SJSA1 (cell line): ENCODE results near the gene FOXL1. TPM values are rescaled to one million over a fixed set of nuclear protein-coding genes. Genes with fewer than 3 reads are reported as not detected.

Experiments
- DNase-seq, 2 experiments: peaks; one replicate each; pipeline ENCODE4 v3.0.0-alpha.2; 2015 to 2020; ENCODE audit warnings: low spot score in 2 of 2, low read depth in 1 of 2
- H3K27ac ChIP-seq: fragments of 250-450 bp; sonication (Bioruptor Pico); 2 replicates; pipeline ENCODE4 v1.5.1; 2020; ENCODE audit warnings: mild to moderate bottlenecking, moderate library complexity
- H3K27me3 ChIP-seq: fragments of 250-450 bp; sonication (Bioruptor Pico); replicated peaks from 2 replicates; pipeline ENCODE4 v1.5.1; 2020; ENCODE audit warnings: mild to moderate bottlenecking, moderate library complexity
- H3K36me3 ChIP-seq: fragments of 250-450 bp; sonication (Bioruptor Pico); 2 replicates; pipeline ENCODE4 v1.5.1; 2020; ENCODE audit warnings: mild to moderate bottlenecking
- H3K4me1 ChIP-seq: fragments of 250-450 bp; sonication (Bioruptor Pico); replicated peaks from 2 replicates; pipeline ENCODE4 v1.6.1; 2021; ENCODE audit warnings: mild to moderate bottlenecking
- H3K4me3 ChIP-seq: fragments of 250-450 bp; sonication (Bioruptor Pico); 2 replicates; pipeline ENCODE4 v1.5.1; 2020; ENCODE audit warnings: mild to moderate bottlenecking
- H3K9me3 ChIP-seq: fragments of 250-450 bp; sonication (Bioruptor Pico); replicated peaks from 2 replicates; pipeline ENCODE4 v1.5.1; 2020; ENCODE audit warnings: mild to moderate bottlenecking
- total RNA-seq: library from RNA; depleted of rRNA; stranded (reverse); fragments of >200 nt; shearing (Covaris generic); gene quantifications from 2 replicates; pipeline ENCODE4 v1.2.3, GENCODE V29; 2014

Gene FOXL1
- total RNA-seq, 1 experiment from 2014 or later: 43.2 TPM

- Histone ChIP-seq H3K27ac (no peak overlapping the region), H3K4me3 (no peak overlapping the region), H3K9me3 (no peaks in the 10 kb centered on the region), H3K36me3 (peaks cover 81% of the 10 kb centered on the region), H3K4me1 (no peaks in the 10 kb centered on the region), H3K27me3 (no peaks in the 10 kb centered on the region)
- no peak for DNase-seq
Observed at GRCh38 chr16:86540894-86541293, 37.5 kb upstream of the FOXL1 start.

- H3K9me3 ChIP-seq: no peaks in the 10 kb centered on the region
- H3K27ac ChIP-seq: no peak overlapping the region
- peaks cover 79% of the 10 kb centered on the region for H3K36me3 ChIP-seq
- H3K27me3 ChIP-seq: no peaks in the 10 kb centered on the region
- H3K4me3 ChIP-seq: no peak overlapping the region
- DNase-seq: no peak
- no peaks in the 10 kb centered on the region for H3K4me1 ChIP-seq
Observed at GRCh38 chr16:86541560-86541959, 36.8 kb upstream of the FOXL1 start.

- H3K27me3 ChIP-seq: no peaks in the 10 kb centered on the region
- H3K36me3 ChIP-seq: peaks cover 78% of the 10 kb centered on the region
- H3K4me1 ChIP-seq: no peaks in the 10 kb centered on the region
- DNase-seq: no peak
- H3K27ac ChIP-seq: no peak overlapping the region
- no peak overlapping the region for H3K4me3 ChIP-seq
- no peaks in the 10 kb centered on the region for H3K9me3 ChIP-seq
Observed at GRCh38 chr16:86542756-86543750, 35.3 kb upstream of the FOXL1 start.

- Histone ChIP-seq H3K9me3 (no peaks in the 10 kb centered on the region), H3K27ac (no peak overlapping the region), H3K4me3 (no peak overlapping the region), H3K36me3 (peaks cover 74% of the 10 kb centered on the region), H3K27me3 (no peaks in the 10 kb centered on the region), H3K4me1 (no peaks in the 10 kb centered on the region)
- DNase-seq: no peak
Observed at GRCh38 chr16:86545481-86545880, 32.9 kb upstream of the FOXL1 start.

GRCh38 chr16:86545954-86546637 lies 32.3 kb upstream of the FOXL1 start:
- Histone ChIP-seq H3K36me3 (peaks cover 71% of the 10 kb centered on the region), H3K27ac (no peak overlapping the region)

GRCh38 chr16:86546638-86547013 lies 31.7 kb upstream of the FOXL1 start:
- Histone ChIP-seq H3K27me3 (no peaks in the 10 kb centered on the region), H3K4me3 (no peak overlapping the region), H3K9me3 (no peaks in the 10 kb centered on the region), H3K4me1 (no peaks in the 10 kb centered on the region), H3K27ac (no peak overlapping the region), H3K36me3 (peaks cover 71% of the 10 kb centered on the region)
- no peak for DNase-seq

More at GRCh38 chr16:86545954-86546637, 32.3 kb upstream of the FOXL1 start:
- Histone ChIP-seq H3K9me3 (no peaks in the 10 kb centered on the region), H3K4me3 (no peak overlapping the region), H3K27me3 (no peaks in the 10 kb centered on the region), H3K4me1 (no peaks in the 10 kb centered on the region)
- no peak for DNase-seq

GRCh38 chr16:86547286-86547685 lies 31.1 kb upstream of the FOXL1 start:
- no peak overlapping the region for H3K27ac ChIP-seq
- H3K4me3 ChIP-seq: no peak overlapping the region
- no peak for DNase-seq
- no peaks in the 10 kb centered on the region for H3K9me3 ChIP-seq
- H3K36me3 ChIP-seq: peaks cover 71% of the 10 kb centered on the region
- no peaks in the 10 kb centered on the region for H3K4me1 ChIP-seq
- no peaks in the 10 kb centered on the region for H3K27me3 ChIP-seq

- H3K27me3 ChIP-seq: no peaks in the 10 kb centered on the region
- DNase-seq: no peak
- H3K4me3 ChIP-seq: no peak overlapping the region
- H3K36me3 ChIP-seq: peaks cover 63% of the 10 kb centered on the region
- no peaks in the 10 kb centered on the region for H3K9me3 ChIP-seq
- H3K27ac ChIP-seq: no peak overlapping the region
- H3K4me1 ChIP-seq: no peaks in the 10 kb centered on the region; the same call in 1 of the 2 replicates
Observed at GRCh38 chr16:86549076-86549892, 29.1 kb upstream of the FOXL1 start.

GRCh38 chr16:86549893-86550190 lies 28.5 kb upstream of the FOXL1 start:
- Histone ChIP-seq H3K27me3 (no peaks in the 10 kb centered on the region), H3K4me1 (no peaks in the 10 kb centered on the region; the same call in 1 of the 2 replicates), H3K4me3 (no peak overlapping the region), H3K36me3 (peaks cover 61% of the 10 kb centered on the region), H3K27ac (no peak overlapping the region), H3K9me3 (no peaks in the 10 kb centered on the region)
- DNase-seq: no peak

GRCh38 chr16:86550281-86550680 lies 28.1 kb upstream of the FOXL1 start:
- Histone ChIP-seq H3K4me3 (no peak overlapping the region), H3K36me3 (peaks cover 59% of the 10 kb centered on the region), H3K4me1 (peaks cover under 1% of the 10 kb centered on the region), H3K27ac (no peak overlapping the region), H3K9me3 (no peaks in the 10 kb centered on the region), H3K27me3 (no peaks in the 10 kb centered on the region)
- no peak for DNase-seq

- Histone ChIP-seq H3K4me1 (peaks cover 15% of the 10 kb centered on the region), H3K9me3 (no peaks in the 10 kb centered on the region)
- no peak for DNase-seq
Observed at GRCh38 chr16:86553356-86553755, 25.0 kb upstream of the FOXL1 start.

GRCh38 chr16:86554599-86554916 lies 23.8 kb upstream of the FOXL1 start:
- Histone ChIP-seq H3K9me3 (no peaks in the 10 kb centered on the region), H3K36me3 (peaks cover 30% of the 10 kb centered on the region), H3K27me3 (no peaks in the 10 kb centered on the region), H3K4me1 (peaks cover 15% of the 10 kb centered on the region), H3K4me3 (peak overlapping the region; percentile 75), H3K27ac (peak overlapping the region; percentile 83)
- DNase-seq: peak in 1 of 2 experiments; percentile 16

More at GRCh38 chr16:86553356-86553755, 25.0 kb upstream of the FOXL1 start:
- H3K27ac ChIP-seq: no peak overlapping the region
- H3K36me3 ChIP-seq: peaks cover 40% of the 10 kb centered on the region
- H3K4me3 ChIP-seq: no peak overlapping the region
- no peaks in the 10 kb centered on the region for H3K27me3 ChIP-seq

GRCh38 chr16:86554917-86555703 lies 23.2 kb upstream of the FOXL1 start, which contains the start of gene MTHFSD:
TSS of gene MTHFSD (minus strand) at chr16:86555235. CDS start at chr16:86555184, 51 bp downstream.
- DNase-seq: peak; percentile 85 to 94
- peaks cover 27% of the 10 kb centered on the region for H3K36me3 ChIP-seq
- peaks cover 15% of the 10 kb centered on the region for H3K4me1 ChIP-seq
- peak within 1 kb of the TSS; percentile 83 for H3K27ac ChIP-seq
- peak within 1 kb of the TSS; percentile 75 for H3K4me3 ChIP-seq
- H3K9me3 ChIP-seq: no peaks in the 10 kb centered on the region
- no peaks in the 10 kb centered on the region for H3K27me3 ChIP-seq
